Activated CD4-positive, alpha-beta T cell treated with anti-CD3 and anti-CD28 coated beads for 36 hours (primary cell): Measurements from ENCODE around the gene FNDC3B. TPM values are rescaled to one million over a fixed set of nuclear protein-coding genes. Genes with fewer than 3 reads are reported as not detected.

Experiments
- ATAC-seq: fragments of 200-7000 bp; cut with Tn5 transposase; one replicate; pipeline ENCODE4 v1.10.0; 2021; ENCODE audit warnings: mild to moderate bottlenecking, moderate library complexity
- CTCF ChIA-PET: fragments of 350-600 bp; sonication (Branson Sonifier 250); formaldehyde crosslinking; loops from one replicate; lab custom pipeline; 2021; ENCODE audit warnings: antibody characterized with exemption; lab: Charles Lee
- POLR2A ChIA-PET: fragments of 350-600 bp; sonication (Branson Sonifier 250); formaldehyde crosslinking; loops from one replicate; lab custom pipeline; 2021; ENCODE audit warnings: antibody characterized with exemption, inconsistent platforms; lab: Charles Lee
- DNase-seq: peaks from one replicate; pipeline ENCODE4 v3.0.0-alpha.2; 2020
- H3K27ac Mint-ChIP-seq: one replicate; pipeline ENCODE4 v1.8.0; 2021; ENCODE audit warnings: mixed read lengths
- H3K27me3 Mint-ChIP-seq: one replicate; pipeline ENCODE4 v1.8.0; 2021; ENCODE audit warnings: mixed read lengths
- H3K36me3 Mint-ChIP-seq: one replicate; pipeline ENCODE4 v1.8.0; 2021; ENCODE audit warnings: low read depth, mixed read lengths
- H3K4me1 Mint-ChIP-seq: one replicate; pipeline ENCODE4 v1.8.0; 2021; ENCODE audit warnings: mixed read lengths
- H3K4me3 Mint-ChIP-seq: one replicate; pipeline ENCODE4 v1.8.0; 2021; ENCODE audit warnings: mild to moderate bottlenecking, moderate library complexity, mixed read lengths
- H3K9me3 Mint-ChIP-seq: one replicate; pipeline ENCODE4 v1.8.0; 2021; ENCODE audit warnings: low read depth, mixed read lengths
- intact Hi-C, 2 experiments: fragments of 100-400 bp; cut with DNase I in 1 of 2; cut with micrococcal nuclease in 1 of 2; formaldehyde crosslinking; loops; one replicate each; pipeline versions ENCODE4 v1.14.2 to v1.15.1; 2022 to 2024; cut with DNase I, micrococcal nuclease
- total RNA-seq, 2 experiments: library from RNA; stranded (reverse); gene quantifications; one replicate each; pipeline ENCODE4 v1.2.3, GENCODE V29; 2021

The FNDC3B gene
- total RNA-seq, 2 experiments from 2014 or later = 10.5 to 14.2 TPM

- POLR2A ChIA-PET = no interaction called here
- H3K27me3 Mint-ChIP-seq = no peaks in the 10 kb centered on the region
- ATAC-seq (no peak), DNase-seq (no peak)
- CTCF ChIA-PET = no interaction called here
- H3K36me3 Mint-ChIP-seq = no peaks in the 10 kb centered on the region
- no peaks in the 10 kb centered on the region for H3K4me1 Mint-ChIP-seq
- H3K27ac Mint-ChIP-seq = no peak overlapping the region
- no peak overlapping the region for H3K4me3 Mint-ChIP-seq
- intact Hi-C loops = no loop called here
- no peaks in the 10 kb centered on the region for H3K9me3 Mint-ChIP-seq
These were observed 242.5 kb downstream of the FNDC3B start for GRCh38 chr3:172281884-172282283.

DNA sequence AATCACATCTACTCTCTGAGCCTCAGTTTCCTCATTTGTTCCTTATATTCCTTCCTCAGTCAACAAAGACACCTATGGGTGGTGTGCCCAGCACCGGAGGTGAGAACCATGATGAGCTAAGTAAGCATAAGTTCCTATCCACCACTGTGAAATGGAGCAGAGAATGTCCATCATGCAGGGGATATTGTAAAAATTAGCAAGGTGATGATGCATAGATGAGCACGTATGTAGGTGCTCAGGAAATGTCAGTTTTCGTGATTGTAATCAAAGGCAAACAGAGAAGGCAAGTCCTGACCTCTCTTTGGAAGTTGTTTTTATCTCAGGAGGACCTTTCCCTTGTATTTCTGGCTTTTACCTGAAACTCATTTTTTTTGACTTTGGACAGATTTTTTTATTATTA is 243.5 kb downstream of the FNDC3B start:
- H3K4me1 Mint-ChIP-seq = no peaks in the 10 kb centered on the region
- no peaks in the 10 kb centered on the region for H3K27me3 Mint-ChIP-seq
- H3K4me3 Mint-ChIP-seq = no peak overlapping the region
- intact Hi-C loops = no loop called here
- no peaks in the 10 kb centered on the region for H3K36me3 Mint-ChIP-seq
- POLR2A ChIA-PET = no interaction called here
- H3K9me3 Mint-ChIP-seq = no peaks in the 10 kb centered on the region
- ATAC-seq = no peak
- H3K27ac Mint-ChIP-seq = no peak overlapping the region
- CTCF ChIA-PET = interaction anchor here (0.7 kb wide), 1 partner anchor 76 kb away, joined by 4 read pairs; no protein-coding TSS in a partner anchor
- no peak for DNase-seq

GRCh38 chr3:172283841-172284357 is 244.5 kb downstream of the FNDC3B start:
- no peaks in the 10 kb centered on the region for H3K4me1 Mint-ChIP-seq
- H3K36me3 Mint-ChIP-seq = no peaks in the 10 kb centered on the region
- intact Hi-C loops = no loop called here
- DNase-seq = no peak
- no peaks in the 10 kb centered on the region for H3K27me3 Mint-ChIP-seq
- no peak for ATAC-seq
- H3K27ac Mint-ChIP-seq = no peak overlapping the region
- ChIA-PET CTCF (interaction anchor here (0.6 to 0.8 kb wide), 3 partner anchors 77 to 392 kb away, joined by 3 to 4 read pairs (median 4); no protein-coding TSS in a partner anchor), POLR2A (no interaction called here)
- H3K9me3 Mint-ChIP-seq = no peaks in the 10 kb centered on the region
- H3K4me3 Mint-ChIP-seq = no peak overlapping the region

- no peak for DNase-seq
- ChIA-PET CTCF (interaction anchor here (0.5 kb wide), 1 partner anchor 10 kb away, joined by 4 read pairs; no protein-coding TSS in a partner anchor), POLR2A (no interaction called here)
- H3K4me1 Mint-ChIP-seq = no peaks in the 10 kb centered on the region
- H3K36me3 Mint-ChIP-seq = no peaks in the 10 kb centered on the region
- H3K4me3 Mint-ChIP-seq = no peak overlapping the region
- intact Hi-C loops = no loop called here
- H3K27me3 Mint-ChIP-seq = no peaks in the 10 kb centered on the region
- H3K27ac Mint-ChIP-seq = no peak overlapping the region
- H3K9me3 Mint-ChIP-seq = no peaks in the 10 kb centered on the region
- no peak for ATAC-seq
These were observed 246.5 kb downstream of the FNDC3B start for GRCh38 chr3:172285844-172286243.

DNA sequence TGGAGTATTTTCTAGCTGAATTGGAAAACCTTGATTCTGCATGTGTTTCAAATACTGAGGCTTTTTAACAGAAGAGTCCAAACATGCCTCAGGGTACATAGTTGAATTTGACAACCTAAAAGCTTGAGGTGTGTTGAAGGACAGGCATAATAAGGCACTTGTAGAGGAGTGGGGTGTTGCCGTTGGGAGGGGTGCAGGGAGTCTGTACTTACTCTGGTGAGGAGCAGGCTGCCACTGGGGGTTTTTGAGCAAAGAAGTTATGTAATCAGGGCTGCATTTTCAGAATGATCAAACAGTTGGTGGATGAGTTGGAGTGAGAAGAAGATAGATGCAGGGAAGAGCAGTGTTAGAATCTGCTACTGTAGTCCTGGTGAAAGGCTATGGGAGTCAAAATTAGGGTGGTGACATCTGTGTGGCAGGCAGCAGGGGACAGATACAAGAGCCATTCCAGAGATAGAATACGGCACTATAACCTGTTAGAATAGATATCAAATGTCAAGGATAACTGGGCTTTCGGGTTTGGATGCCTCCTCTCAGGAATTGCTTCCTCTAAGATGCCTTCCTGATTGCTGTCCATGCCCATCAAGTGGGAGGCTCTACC is 247.3 kb downstream of the FNDC3B start:
- Mint-ChIP-seq H3K27me3 (no peaks in the 10 kb centered on the region), H3K4me1 (no peaks in the 10 kb centered on the region), H3K4me3 (no peak overlapping the region), H3K9me3 (no peaks in the 10 kb centered on the region), H3K36me3 (no peaks in the 10 kb centered on the region), H3K27ac (no peak overlapping the region)
- no peak for ATAC-seq
- intact Hi-C loops = no loop called here
- CTCF ChIA-PET = no interaction called here
- POLR2A ChIA-PET = no interaction called here
- DNase-seq = no peak

DNA sequence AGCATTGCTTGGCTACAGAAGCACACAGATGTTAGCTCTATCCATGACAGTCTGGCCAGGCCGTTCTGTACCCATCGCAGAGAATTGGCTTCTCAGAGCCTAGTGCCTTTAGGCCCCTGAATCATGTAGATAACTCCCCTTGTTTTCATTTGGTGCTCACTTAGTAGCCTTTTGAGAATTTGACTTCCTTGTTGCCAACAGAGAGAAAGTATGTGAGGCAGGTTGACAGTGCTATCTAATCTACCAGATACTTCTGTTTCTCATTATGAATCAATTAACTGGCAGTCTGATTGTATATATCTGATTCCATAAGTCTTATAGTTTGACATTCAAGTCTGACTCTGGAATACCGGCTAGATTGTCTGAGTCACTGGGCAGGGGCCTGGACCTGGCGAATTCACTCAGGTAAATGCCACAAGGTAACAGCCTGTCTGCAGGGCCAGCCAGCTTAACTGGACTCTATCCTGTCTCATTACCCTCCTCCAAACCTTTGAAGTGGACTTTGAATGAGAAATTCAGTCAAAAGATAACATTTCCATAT is 248.6 kb downstream of the FNDC3B start:
- H3K27ac Mint-ChIP-seq = no peak overlapping the region
- no peak for DNase-seq
- ChIA-PET POLR2A (no interaction called here), CTCF (interaction anchor here (0.8 kb wide), 1 partner anchor 44 kb away, joined by 3 read pairs; no protein-coding TSS in a partner anchor)
- no peak overlapping the region for H3K4me3 Mint-ChIP-seq
- ATAC-seq = no peak
- H3K36me3 Mint-ChIP-seq = no peaks in the 10 kb centered on the region
- no peaks in the 10 kb centered on the region for H3K27me3 Mint-ChIP-seq
- no peaks in the 10 kb centered on the region for H3K9me3 Mint-ChIP-seq
- H3K4me1 Mint-ChIP-seq = no peaks in the 10 kb centered on the region
- intact Hi-C loops = no loop called here

DNA sequence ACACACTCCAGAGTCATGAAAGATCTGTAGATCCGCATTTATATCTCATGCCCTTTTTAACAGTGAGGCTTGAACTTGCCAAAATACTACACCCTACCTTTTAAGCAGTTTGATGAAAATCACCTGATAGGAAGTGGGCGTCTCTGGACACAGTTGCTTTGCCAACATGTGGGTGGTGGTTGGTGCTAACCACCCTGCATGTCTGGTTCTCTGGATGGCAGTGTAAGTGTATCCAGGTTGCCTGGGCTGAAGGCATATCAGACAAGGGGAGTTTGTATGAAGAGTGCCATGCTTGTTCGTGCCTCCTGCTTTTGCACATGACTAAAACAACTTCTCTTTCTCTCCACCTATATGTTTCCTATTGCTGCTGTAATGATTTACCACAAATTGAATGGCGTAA is 249.3 kb downstream of the FNDC3B start:
- Mint-ChIP-seq H3K27ac (no peak overlapping the region), H3K4me3 (no peak overlapping the region), H3K9me3 (no peaks in the 10 kb centered on the region), H3K27me3 (no peaks in the 10 kb centered on the region), H3K36me3 (no peaks in the 10 kb centered on the region), H3K4me1 (no peaks in the 10 kb centered on the region)
- CTCF ChIA-PET = interaction anchor here (0.6 to 0.8 kb wide), 2 partner anchors 43 to 173 kb away, joined by 3 read pairs; no protein-coding TSS in a partner anchor
- POLR2A ChIA-PET = no interaction called here
- DNase-seq (no peak), ATAC-seq (no peak)
- intact Hi-C loops = no loop called here

GRCh38 chr3:172289583-172289982 is 250.2 kb downstream of the FNDC3B start:
- ATAC-seq (no peak), DNase-seq (peak; percentile 13)
- H3K27me3 Mint-ChIP-seq = no peaks in the 10 kb centered on the region
- no peak overlapping the region for H3K27ac Mint-ChIP-seq
- no peaks in the 10 kb centered on the region for H3K4me1 Mint-ChIP-seq
- intact Hi-C loops = no loop called here
- ChIA-PET CTCF (no interaction called here), POLR2A (no interaction called here)
- peaks cover 2% of the 10 kb centered on the region for H3K36me3 Mint-ChIP-seq
- no peaks in the 10 kb centered on the region for H3K9me3 Mint-ChIP-seq
- H3K4me3 Mint-ChIP-seq = no peak overlapping the region

DNA sequence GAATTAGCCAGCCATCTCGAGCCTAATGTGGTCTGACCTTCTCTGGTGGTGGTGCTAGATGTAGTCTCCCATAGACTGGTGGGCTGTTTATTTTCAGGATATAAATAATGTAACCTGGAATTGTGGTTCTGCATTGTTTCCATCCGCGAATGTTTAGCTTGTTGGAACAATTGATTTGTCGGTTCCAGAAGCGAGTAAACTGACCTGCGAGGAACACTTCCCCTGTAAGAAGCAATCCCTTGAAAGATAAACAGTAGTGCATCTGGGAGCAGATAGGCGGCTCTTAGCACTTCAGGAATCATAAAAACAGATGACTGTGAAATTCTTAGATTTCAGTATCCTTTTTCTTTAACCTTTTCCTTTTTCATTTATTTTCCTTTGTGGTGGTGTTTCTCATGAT is 251.1 kb downstream of the FNDC3B start:
- ATAC-seq (no peak), DNase-seq (no peak)
- intact Hi-C loops = no loop called here
- CTCF ChIA-PET = no interaction called here
- H3K9me3 Mint-ChIP-seq = no peaks in the 10 kb centered on the region
- H3K36me3 Mint-ChIP-seq = peaks cover 3% of the 10 kb centered on the region
- H3K4me3 Mint-ChIP-seq = no peak overlapping the region
- no peaks in the 10 kb centered on the region for H3K27me3 Mint-ChIP-seq
- no peak overlapping the region for H3K27ac Mint-ChIP-seq
- no peaks in the 10 kb centered on the region for H3K4me1 Mint-ChIP-seq
- POLR2A ChIA-PET = interaction anchor here (0.6 kb wide), 1 partner anchor 481 kb away, joined by 4 read pairs; no protein-coding TSS in a partner anchor

GRCh38 chr3:172291650-172292049 is 252.3 kb downstream of the FNDC3B start:
- H3K4me3 Mint-ChIP-seq = no peak overlapping the region
- ChIA-PET POLR2A (no interaction called here), CTCF (no interaction called here)
- no peaks in the 10 kb centered on the region for H3K4me1 Mint-ChIP-seq
- DNase-seq (no peak), ATAC-seq (no peak)
- H3K27me3 Mint-ChIP-seq = no peaks in the 10 kb centered on the region
- no peak overlapping the region for H3K27ac Mint-ChIP-seq
- no peaks in the 10 kb centered on the region for H3K9me3 Mint-ChIP-seq
- H3K36me3 Mint-ChIP-seq = peaks cover 5% of the 10 kb centered on the region
- intact Hi-C loops = no loop called here

DNA sequence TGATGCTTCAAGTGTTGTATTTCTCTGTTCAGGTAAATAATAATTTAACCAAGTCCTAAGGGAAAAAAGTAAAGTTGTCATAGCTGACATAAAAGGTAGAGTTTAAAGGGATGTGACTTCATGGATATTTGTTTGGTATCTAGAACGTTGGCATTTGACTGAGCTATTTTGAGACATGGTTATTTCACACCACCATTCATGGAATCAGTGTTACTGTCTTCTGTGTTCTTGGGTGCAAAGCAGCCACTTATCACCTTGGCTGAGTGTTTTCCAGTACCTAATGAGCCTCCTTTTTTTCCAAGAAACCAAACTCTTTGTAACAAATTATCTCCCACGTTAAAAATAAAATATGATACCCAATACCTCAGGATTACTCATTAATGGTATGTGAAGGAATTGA is 253.0 kb downstream of the FNDC3B start:
- Mint-ChIP-seq H3K36me3 (peaks cover 7% of the 10 kb centered on the region), H3K27ac (no peak overlapping the region), H3K27me3 (no peaks in the 10 kb centered on the region), H3K4me1 (no peaks in the 10 kb centered on the region), H3K9me3 (no peaks in the 10 kb centered on the region), H3K4me3 (no peak overlapping the region)
- no peak for DNase-seq
- CTCF ChIA-PET = no interaction called here
- no peak for ATAC-seq
- POLR2A ChIA-PET = no interaction called here
- intact Hi-C loops = no loop called here

DNA sequence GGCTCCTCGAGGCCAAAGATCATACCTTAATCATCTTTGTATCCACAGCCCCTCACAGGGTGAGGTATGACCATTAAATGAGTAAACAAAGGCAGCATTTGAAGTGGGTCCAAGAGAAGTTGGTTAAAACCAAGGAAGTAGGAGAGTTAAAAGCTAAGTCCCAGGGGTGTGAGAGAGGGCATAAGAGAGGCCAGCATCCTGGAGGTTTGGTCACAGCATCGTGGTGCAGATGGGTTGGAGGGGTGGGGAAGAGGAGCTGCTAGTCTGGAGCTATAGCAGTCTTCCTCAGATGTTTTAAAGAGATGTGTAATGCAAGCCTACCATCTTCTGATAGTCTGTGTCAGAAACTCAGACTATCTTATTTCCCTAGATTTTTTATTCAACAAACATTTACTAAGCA is 253.7 kb downstream of the FNDC3B start:
- ChIA-PET CTCF (no interaction called here), POLR2A (no interaction called here)
- Mint-ChIP-seq H3K27me3 (no peaks in the 10 kb centered on the region), H3K36me3 (peaks cover 8% of the 10 kb centered on the region), H3K4me3 (no peak overlapping the region), H3K4me1 (no peaks in the 10 kb centered on the region), H3K9me3 (no peaks in the 10 kb centered on the region), H3K27ac (no peak overlapping the region)
- intact Hi-C loops = no loop called here
- no peak for DNase-seq
- ATAC-seq = no peak
